Measurements from ENCODE around the gene SYNGR3.
A peak's percentile ranks its signal among the peaks of the same experiment; 100 is the strongest.
"Not testable (repeated sequence)": the region's sequence is repeated elsewhere in the genome, so short reads cannot be mapped to it uniquely, and the experiment has no call there.

The SYNGR3 gene, protein sequence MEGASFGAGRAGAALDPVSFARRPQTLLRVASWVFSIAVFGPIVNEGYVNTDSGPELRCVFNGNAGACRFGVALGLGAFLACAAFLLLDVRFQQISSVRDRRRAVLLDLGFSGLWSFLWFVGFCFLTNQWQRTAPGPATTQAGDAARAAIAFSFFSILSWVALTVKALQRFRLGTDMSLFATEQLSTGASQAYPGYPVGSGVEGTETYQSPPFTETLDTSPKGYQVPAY

DNA sequence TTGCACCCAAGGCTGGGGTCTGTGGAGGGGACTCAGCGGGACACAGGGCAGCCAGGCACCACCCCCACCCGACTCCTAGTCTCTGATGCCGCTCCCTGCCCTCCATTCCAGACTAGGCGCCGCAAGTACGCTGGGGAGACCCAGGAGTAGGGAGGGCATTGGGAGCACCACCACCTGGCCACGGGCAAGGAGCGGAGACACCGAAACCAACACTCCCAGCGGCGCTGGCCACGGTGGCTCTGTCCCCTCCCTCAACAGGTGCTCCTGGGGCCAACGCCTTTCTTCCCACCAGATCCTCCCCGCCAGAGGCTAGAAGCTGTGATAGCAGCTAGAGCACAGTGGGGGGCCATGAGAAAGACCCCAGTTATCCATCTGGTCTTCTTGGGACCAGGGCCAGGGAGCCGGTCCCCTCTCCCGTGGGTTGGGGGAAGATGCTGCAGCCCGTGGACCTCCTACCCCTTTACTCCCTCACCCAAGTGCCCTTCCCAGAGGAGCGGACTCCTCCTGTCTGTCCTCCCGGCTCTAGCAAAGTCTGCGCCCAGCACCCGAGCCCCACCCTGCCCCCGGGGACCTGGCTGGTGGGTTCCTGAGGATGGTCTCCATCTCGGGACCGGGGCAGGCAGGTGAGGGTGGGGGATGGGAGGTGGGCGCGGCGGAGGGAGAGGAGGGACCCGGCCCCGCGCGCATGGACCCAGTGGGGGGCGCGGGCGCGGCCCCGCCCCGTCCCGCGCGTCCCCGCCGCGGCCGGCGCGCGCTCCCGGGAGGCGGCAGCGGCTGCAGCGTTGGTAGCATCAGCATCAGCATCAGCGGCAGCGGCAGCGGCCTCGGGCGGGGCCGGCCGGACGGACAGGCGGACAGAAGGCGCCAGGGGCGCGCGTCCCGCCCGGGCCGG is at the start of gene SYNGR3:
Gene SYNGR3, plus strand, starts transcription at position 762 of the 892 bp plus-strand sequence. CDS start 133 bp downstream, outside the sequence.
- no peak for DNase-seq

DNA sequence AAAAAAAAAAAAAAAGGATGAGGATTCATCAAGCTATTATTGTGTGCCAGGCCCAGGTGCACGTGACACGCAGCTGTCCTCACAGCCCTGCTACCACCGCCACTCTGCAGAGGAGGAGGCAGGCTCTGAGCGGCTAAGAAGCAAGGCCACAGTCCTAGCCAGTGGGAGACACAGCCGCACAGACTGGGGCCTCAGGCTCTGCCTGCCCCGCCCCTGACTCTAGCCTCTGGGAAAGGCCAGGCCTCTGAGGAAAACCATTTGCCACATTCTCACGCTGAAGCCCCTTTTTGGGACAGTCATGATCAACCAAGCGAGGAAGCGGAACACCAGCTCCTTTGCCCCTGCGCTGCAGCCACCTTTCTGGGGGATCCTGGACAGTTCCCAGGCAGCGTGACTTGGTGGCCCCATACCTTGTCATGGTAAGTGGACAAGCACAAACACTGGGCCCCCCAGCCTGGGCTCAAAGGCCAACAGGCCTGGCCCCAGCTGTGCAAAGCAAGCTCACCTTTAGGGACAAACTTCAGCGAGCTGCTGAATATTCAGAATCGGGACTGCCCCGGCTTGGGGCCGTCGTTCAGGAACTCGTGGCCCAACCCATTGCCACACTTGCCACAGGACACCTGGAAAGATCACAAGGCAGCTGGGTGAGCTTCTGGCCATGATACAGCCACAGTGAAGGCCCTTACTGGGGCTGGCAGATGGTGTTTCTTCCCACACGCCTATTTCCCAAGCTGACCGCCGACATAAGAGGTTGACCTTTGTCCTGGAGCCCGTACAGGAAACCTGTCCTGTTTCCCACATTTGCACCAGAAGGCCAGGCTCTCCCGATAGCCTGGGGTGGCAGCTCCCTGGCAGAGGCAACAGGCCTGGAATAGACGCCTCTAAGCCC is 49.3 kb upstream of the SYNGR3 start:
- DNase-seq = no peak

DNA sequence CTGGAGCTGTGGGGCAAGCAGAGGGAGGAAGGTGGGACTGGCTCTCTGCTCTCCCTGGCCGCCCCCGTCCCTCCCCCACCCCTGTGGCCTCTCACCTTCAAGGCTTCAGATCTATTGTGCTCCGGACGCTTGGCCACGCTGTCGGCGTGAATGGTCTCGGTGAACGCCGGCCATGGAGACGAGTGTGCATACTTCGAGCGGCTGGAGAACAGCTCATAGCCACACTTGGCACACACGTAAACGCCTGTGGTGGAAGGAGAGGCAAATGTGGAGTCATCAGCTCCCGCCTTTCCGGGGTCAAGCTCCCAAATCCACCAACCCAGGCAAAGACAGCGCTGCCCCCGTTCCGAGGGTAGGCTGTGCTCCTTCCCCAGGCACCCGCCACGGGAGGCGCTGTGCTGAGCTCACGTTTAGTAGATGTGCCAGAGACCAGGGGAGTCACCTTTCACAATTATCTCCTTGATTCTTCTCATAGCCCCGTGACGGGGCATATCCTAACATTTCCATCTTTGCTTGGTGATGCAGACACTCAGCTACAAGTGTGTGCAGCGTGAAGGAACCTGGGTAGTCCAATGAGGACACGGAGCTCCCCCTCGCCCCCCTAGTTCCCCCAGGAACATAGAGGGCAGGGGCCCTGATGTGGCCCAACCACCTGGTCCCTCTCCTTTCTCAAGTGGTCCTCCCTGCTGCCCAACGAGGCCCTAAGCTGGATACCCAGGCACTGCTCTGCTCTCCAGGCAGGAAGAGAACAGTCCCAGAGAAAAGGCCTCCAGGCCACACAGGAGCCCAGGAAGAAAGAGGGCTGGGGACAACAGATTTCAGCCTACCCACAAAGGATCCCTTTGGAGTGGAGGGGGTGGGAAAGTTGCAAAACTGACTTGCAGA is 48.4 kb upstream of the SYNGR3 start:
- no peak for DNase-seq

DNA sequence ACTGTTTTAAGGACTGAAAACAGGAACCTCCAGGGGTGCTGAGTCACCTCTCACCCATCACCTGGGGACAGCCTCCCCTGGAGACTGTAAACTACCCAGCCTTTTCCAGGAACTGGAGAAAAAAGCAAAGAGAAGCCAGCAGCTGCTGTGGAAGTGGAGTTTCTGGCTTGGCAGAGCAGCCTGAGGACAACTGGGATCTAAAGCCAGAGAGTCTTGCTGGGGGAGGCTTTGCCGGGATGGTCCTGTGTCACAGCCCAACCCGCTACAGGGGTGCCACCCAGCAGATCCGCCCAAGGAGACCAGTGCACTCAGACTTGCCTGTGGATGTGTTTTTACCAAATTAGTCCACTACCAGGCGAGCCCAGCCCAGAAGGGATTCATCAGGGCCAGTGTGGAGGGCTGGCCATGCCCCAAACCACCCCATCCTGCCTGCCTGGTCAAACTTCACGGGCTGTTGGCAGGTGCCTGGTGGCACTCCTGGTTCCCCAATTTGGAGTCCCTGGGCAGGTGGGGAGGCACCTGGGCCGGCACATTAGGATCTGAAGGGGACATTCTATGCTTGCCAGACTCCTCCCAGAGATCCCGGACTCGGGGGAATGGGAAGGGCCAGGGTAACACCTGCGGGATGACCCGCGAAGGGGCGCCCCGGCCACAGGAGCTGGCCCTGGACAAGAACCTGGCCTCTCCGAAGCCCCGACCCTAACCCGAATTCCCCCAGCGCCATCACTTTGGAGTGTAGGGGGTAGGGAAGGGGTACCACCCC is 47.5 kb upstream of the SYNGR3 start:
- DNase-seq = no peak

DNA sequence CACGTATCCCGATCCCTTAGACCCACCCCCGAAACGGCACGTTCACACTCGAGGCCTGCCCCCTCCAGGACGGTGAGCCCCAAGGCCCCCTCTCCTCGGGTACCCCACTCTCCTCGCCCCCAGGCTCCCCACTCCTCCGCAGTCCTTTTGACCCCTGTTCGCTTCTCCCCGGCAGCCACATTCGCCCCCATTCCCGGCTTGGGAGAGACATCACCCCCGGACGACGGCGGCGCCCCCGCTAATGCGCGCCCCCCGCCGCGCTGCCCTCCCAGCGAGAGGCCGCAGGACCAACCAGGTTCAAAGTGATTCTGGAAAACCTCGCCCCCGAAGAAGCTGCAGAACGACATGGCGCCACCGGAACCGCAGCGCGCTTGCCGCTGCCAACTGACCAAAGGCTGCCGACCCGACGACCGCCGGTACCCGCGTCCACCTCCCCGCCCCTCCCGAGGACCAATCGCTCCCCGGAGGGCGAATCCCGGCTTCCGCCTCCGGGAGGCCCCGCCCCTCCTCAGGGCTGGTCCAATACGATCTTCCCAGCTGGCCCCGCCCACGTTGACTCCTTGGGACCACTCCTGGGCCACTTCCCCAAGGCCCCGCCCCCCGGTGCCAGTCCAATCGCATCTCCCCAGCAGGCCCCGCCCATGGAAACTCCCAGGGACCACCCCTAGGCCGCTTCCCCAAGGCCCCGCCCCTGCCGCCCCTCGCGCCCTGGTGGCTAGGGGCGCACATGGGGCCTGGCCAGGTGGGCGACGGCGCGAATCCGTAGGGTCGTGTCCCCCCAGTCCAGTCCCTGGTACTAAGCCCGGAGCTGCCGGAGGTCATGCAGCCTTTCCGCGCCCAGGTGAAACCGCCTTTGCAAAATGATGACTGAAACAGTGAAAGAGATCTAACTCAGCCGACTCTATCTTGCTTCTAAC is 46.7 kb upstream of the SYNGR3 start, which contains the start of gene MSRB1:
Gene MSRB1, minus strand, starts transcription at position 390 of the 917 bp plus-strand sequence. Its CDS starts 43 bp downstream, at position 347.
- DNase-seq = peak; percentile 99

DNA sequence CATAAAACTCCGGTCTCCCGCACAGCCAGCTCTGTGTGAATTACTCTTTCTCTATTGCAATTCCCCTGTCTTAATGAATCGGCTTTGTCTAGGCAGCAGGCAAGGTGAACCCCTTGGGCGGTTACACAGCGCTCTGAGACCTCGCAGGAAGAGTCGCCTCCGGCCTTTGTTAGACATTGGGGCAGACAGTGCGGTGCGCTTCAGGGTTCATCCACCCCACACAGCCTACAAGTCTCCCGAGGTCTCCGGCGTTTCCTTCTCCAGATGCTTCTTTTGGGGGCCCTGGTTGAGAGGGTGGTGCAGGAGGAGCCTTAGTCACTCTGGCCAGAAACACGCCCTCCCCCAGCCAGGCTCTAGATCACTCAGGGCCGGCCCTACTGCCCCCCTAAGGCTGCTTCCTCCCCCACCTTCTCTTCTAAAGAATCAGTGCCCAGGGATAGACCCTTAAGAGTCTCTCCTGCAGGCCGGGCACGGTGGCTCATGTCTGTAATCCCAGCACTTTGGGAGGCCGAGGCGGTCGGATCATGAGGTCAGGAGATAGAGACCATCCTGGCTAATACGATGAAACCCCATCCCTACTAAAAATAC is 45.1 kb upstream of the SYNGR3 start:
- no peak for DNase-seq

DNA sequence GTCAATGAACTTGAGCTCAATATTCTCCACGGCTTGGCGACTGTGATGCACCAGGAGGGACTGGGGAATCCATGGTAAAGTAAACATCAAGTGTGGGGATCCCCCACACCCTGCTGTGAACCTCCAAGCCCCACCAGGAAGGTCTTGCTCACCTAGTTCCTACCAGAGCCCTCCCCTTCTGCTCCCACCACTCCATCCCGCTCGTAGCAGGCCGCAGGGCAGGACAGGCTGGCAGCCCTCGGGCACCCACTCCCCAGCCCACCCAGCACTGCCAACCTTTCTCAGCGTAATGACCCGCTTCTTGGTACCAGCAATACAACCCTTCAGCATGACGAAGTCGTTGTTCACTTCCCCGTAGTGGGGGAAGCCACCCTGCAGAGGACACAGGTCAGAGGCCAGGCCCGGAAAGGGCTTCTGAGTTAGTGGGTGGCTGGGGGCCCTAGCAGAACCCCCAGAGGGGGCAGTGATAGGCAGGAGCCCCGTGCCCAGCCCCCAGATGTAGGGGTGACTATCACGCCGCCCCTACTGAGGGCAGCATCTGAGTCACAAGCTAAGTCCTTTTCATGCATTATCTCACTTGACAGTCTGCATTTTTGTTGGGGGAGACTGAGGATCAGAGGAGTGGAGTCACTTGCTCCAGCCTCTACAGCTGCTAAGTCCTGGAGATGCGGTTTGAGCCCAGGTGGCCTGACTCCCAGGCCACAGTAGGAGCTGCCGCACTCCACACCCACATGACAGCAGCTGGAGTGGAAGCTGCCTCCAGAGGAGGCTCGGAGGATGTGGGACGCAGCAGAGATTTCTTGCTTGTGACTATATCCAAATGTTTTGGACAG is 44.0 kb upstream of the SYNGR3 start:
- no peak for DNase-seq

DNA sequence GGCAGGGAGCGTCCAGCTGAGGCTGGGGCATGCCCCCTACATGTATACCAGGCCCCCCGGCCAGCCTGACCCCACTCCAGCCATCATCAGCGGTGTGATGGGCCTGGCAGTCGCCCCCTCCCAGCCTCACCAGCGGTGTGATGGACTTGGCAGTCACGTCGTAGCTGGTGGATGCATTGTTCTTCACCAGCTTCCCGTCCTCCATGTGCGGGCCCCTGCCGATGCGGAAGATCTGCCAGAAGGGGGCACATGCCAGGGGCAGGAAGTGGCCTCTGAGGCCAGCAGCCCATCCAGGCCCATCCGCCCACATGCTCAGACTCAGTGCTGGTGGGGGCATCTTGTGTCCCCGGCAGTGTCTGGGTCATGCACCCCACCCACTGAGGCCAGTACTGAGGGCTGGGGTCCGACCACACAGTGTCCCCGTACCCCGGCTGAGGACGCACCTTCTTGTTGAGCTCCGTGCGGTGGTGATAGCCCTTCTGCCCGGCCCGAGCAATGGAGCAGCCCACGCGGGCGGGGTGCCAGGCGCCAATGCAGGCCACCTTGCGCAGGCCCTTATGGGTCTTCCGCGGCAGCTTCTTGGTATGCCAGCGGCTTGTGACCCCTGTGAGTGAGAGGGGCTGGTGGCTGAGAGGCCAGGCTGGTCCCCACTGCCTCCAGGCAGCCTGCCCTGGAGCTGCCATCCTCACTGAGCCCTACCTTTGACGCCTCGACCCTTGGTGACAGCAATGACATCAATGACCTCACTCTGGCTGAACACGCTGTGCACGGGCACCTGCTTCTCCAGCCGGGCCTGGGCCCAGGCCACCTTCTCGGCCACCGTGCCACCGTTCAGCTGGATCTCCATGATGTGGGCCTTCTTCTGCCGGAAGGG is 43.0 kb upstream of the SYNGR3 start:
- no peak for DNase-seq

DNA sequence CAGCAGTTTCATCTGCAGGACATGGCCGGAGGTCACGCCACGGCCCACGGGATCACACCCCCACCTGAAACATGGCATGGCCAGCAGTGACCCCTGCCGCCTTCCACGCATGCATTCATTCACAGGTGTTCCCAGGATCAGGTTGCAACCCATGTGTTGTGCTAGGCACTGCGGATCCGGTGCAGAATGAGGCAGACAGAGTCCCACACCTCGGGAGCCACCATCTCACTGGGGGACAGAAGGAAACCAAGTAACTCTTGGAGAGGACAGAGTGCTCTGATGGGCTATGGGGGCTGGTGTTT is 42.5 kb upstream of the SYNGR3 start:
- no peak for DNase-seq

DNA sequence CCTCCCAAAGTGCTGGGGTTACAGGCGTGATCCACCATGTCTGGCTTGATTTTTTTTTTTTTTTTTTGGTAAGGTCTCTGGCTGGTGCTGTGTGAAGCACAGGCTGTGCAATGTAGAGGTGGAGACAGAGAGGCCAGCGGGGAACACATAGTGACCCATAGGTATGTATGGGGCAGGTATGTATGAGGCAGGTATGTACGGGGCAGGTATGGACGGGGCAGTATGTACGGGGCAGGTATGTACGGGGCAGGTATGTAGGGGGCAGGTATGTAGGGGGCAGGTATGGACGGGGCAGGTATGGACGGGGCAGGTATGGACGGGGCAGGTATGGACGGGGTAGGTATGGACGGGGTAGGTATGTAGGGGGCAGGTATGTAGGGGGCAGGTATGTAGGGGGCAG is 40.3 kb upstream of the SYNGR3 start:
- no peak for DNase-seq

DNA sequence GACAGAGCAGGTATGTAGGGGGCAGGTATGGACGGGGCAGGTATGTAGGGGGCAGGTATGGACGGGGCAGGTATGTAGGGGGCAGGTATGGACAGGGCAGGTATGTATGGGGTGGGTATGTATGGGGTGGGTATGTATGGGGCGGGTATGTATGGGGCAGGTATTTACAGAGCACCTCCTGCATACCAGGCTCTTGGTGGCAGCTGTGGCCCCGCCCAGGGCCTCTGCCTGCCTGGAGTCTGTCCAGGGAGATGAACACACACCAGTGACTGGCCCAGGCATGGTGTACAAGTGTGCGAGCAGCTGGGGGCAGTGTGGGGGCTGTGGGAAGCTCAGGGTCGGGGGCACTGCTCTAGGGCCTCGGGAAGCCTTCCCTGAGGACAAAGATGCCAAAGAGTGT is 39.7 kb upstream of the SYNGR3 start:
- no peak for DNase-seq

DNA sequence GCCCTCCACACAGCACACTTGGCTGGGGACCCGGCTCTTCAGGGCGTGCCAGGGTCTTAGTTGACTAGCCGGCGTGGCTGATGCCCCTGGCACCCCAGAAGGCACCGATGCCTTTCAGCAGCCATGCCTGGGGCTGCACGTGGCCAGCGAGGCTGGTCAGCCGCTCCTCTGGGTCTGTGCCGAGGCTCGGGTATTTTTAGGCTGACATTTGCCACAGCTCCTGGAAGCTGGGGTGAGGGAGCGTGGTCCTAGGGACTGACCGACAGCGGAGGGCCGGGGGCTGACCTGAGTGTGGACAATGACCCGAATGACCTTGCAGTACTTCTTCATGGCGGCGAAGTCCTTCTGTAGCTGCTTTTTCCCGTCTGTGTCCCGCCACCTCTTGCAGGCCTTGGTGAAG is 39.2 kb upstream of the SYNGR3 start:
- DNase-seq = no peak

DNA sequence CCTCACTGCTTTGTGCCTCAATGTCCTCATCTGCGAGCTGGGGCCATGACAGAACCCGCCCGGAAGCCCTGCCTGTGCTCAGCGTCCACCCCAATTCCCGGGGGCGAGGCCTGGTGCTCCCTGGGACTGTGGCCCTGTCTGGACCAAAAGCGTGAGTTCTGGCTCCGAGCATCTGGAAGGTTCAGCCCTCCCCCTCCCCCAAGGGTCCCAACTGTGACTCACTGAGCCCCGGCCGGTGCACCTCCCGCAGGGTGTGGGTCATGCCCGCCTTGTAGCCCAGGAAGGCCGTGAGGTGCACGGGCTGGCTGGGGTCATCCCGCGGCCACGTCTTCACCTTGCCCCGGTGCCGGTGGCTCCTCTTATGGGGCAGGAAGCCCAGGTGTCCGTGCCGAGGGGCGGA is 36.0 kb upstream of the SYNGR3 start:
- no peak for DNase-seq

DNA sequence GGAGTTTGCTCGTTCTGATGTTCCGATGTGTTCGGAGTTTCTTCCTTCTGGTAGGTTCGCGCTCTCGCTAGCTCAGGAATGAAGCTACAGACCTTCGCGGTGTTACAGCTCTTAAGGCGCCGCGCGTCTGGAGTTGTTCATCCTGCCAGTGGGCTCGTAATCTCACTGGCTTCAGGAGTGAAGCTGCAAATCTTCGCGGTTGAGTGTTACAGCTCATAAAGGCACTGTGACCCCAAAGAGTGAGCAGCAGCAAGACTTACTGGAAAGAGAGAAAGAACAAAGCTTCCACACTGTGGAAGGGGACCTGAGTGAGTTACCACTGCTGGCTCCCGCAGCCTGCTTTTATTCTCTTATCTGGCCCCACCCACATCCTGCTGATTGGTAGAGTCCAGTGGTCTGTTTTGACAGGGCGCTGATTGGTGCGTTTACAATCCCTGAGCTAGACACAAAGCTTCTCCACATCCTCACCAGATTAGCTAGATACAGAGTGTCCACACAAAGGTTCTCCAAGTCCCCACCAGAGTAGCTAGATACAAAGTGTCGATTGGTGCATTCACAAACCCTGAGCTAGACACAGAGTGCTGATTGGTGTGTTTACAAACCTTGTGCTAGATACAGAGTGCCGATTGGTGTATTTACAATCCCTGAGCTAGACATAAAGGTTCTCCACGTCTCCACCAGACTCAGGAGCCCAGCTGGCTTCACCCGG is 32.2 kb upstream of the SYNGR3 start:
- DNase-seq = not testable (repeated sequence)

DNA sequence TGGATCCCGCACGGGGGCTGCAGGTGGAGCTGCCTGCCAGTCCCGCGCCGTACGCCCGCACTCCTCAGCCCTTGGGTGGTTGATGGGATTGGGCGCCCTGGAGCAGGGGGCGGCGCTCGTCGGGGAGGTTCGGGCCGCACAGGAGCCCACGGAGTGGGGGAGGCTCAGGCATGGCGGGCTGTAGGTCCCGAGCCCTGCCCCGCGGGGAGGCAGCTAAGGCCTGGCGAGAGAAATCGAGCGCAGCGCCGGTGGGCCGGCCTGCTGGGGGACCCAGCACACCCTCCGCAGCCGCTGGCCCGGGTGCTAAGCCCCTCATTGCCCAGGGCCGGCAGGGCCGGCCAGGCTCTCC is 31.7 kb upstream of the SYNGR3 start:
- not testable (repeated sequence) for DNase-seq

DNA sequence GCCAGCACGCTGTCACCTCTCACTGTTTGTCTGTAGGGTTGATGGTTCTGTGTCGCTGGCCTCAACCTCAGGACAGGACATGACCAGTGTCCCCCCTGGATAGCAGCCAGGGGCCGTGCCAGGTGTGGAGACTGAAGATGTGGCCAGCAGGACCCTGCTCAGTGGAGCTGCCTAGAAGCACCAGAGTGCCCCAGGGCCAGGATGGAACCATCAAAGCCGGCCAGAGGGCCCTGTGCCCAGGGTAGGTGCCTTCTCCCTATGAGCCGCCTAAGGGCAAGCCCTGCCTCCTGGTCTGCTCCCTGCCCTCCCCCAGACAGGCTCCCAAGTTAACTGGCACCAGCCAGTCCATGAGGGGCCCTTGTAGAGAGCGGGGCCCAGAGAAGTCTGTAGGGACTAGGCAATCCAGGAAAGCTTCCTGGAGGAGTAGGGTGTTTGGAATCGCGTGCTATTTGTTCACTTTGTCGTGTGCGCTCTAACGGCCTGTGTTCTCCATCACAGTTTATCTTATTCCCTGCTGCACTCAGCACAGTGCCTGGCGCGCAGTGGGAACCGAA is 31.0 kb upstream of the SYNGR3 start:
- DNase-seq = no peak

All from CD4-positive, alpha-beta T cell treated with Interleukin-21 for 1 hour (primary cell).